ENCODE measurements around the gene ARHGAP33.

- TF ChIP-seq CTCF (IDR thresholded peaks at IDR 0.05; ENCODE audit: borderline replicate concordance, extremely low read depth, low read length, poor library complexity, severe bottlenecking) = no peak
- TF ChIP-seq EZH2 (IDR thresholded peaks at IDR 0.05; ENCODE audit: borderline replicate concordance, low read depth, low read length, severe bottlenecking) = no peak
Measured at GRCh38 chr19:35833972-35834371, 58.6 kb downstream of the ARHGAP33 start.

All from DND-41 (cell line).